IPS-20b (cell line): ENCODE results near the gene ABCA7.

Experiments used
- H3K27ac ChIP-seq: one replicate; pipeline ENCODE4 v1.5.1; 2013; ENCODE audit warnings: low read length
- H3K27me3 ChIP-seq: 2 replicates; pipeline ENCODE4 v1.6.1; 2013; ENCODE audit warnings: mild to moderate bottlenecking, low read length, inconsistent platforms; ENCODE audit not compliant: insufficient read depth
- H3K36me3 ChIP-seq: 2 replicates; pipeline ENCODE4 v1.6.1; 2013; ENCODE audit warnings: low read depth, mild to moderate bottlenecking, inconsistent platforms, low read length, moderate library complexity; ENCODE audit not compliant: insufficient read depth
- H3K4me1 ChIP-seq: 2 replicates; pipeline ENCODE4 v1.6.1; 2013; ENCODE audit warnings: mild to moderate bottlenecking, control low read depth, inconsistent platforms, low read length, moderate library complexity; ENCODE audit not compliant: insufficient read depth
- H3K4me3 ChIP-seq: 2 replicates; pipeline ENCODE4 v1.5.1; 2013; ENCODE audit warnings: mild to moderate bottlenecking, low read length, inconsistent platforms
- H3K9ac ChIP-seq: 2 replicates; pipeline ENCODE4 v1.6.1; 2013; ENCODE audit warnings: low read depth, mild to moderate bottlenecking, inconsistent platforms, low read length, moderate library complexity
- H3K9me3 ChIP-seq: 2 replicates; pipeline ENCODE4 v1.6.1; 2013; ENCODE audit warnings: mild to moderate bottlenecking, low read depth, low read length, inconsistent platforms; ENCODE audit not compliant: insufficient read depth

Gene ABCA7

GRCh38 chr19:1105873-1106840 is 66.2 kb downstream of the ABCA7 start:
- H3K27ac ChIP-seq, result no peak overlapping the region
- H3K9ac ChIP-seq, result no peak overlapping the region
- no peaks in the 10 kb centered on the region for H3K27me3 ChIP-seq
- H3K4me3 ChIP-seq, result no peak overlapping the region
- peaks cover 5% of the 10 kb centered on the region; the same call in 1 of the 2 replicates for H3K4me1 ChIP-seq
- no peaks in the 10 kb centered on the region for H3K9me3 ChIP-seq
- H3K36me3 ChIP-seq, result peaks cover 21% of the 10 kb centered on the region

- no peak overlapping the region for H3K4me3 ChIP-seq
- peaks cover 21% of the 10 kb centered on the region for H3K36me3 ChIP-seq
- H3K9ac ChIP-seq, result no peak overlapping the region
- H3K9me3 ChIP-seq, result no peaks in the 10 kb centered on the region
- H3K27ac ChIP-seq, result no peak overlapping the region
- H3K27me3 ChIP-seq, result no peaks in the 10 kb centered on the region
- no peaks in the 10 kb centered on the region; the same call in 1 of the 2 replicates for H3K4me1 ChIP-seq
Observed at GRCh38 chr19:1106841-1107660, 67.1 kb downstream of the ABCA7 start.

- Histone ChIP-seq H3K27me3 (no peaks in the 10 kb centered on the region), H3K9me3 (no peaks in the 10 kb centered on the region), H3K4me1 (no peaks in the 10 kb centered on the region; the same call in 1 of the 2 replicates), H3K36me3 (peaks cover 21% of the 10 kb centered on the region), H3K9ac (no peak overlapping the region), H3K4me3 (no peak overlapping the region), H3K27ac (no peak overlapping the region)
Observed at GRCh38 chr19:1107661-1108261, 67.9 kb downstream of the ABCA7 start.

DNA sequence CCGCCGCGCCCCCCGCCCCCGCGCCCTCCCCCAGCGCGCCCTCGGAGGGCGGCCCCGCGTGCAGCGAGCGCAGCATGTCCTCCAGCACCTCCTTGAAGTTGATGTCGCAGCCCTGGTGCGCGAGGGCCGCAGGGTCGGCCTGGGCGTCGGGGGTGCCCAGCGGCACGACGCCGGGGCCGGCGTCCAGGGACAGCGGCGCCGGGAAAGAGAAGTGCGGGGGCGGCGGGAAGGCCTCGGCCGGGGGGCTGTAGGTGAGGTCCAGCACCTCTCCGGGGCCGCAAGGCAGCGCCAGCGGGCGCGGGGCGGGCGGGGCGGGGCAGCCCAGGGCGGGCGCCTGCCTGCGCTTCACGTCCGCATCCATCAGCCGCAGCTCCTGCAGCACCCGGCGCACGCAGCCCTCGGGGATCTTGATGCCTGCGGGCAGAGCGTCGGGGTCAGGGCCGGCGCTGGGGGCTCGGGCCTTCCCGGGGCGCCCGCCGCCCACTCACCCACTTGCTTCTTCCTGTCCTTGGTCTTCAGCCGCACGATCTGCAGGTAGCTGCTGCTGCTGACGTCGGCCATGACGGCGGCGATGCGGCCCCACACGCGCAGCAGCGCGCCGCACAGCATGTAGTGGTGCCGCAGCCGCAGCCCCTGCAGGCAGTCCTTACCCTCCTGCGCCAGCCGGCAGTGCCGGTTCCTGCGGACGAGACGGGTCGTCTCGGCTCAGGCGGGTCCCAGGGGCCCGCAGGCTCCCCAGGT is 68.6 kb downstream of the ABCA7 start:
- H3K9ac ChIP-seq, result no peak overlapping the region
- no peak overlapping the region for H3K27ac ChIP-seq
- no peaks in the 10 kb centered on the region; the same call in 1 of the 2 replicates for H3K4me1 ChIP-seq
- H3K27me3 ChIP-seq, result no peaks in the 10 kb centered on the region
- no peak overlapping the region for H3K4me3 ChIP-seq
- H3K9me3 ChIP-seq, result no peaks in the 10 kb centered on the region
- H3K36me3 ChIP-seq, result peaks cover 21% of the 10 kb centered on the region

DNA sequence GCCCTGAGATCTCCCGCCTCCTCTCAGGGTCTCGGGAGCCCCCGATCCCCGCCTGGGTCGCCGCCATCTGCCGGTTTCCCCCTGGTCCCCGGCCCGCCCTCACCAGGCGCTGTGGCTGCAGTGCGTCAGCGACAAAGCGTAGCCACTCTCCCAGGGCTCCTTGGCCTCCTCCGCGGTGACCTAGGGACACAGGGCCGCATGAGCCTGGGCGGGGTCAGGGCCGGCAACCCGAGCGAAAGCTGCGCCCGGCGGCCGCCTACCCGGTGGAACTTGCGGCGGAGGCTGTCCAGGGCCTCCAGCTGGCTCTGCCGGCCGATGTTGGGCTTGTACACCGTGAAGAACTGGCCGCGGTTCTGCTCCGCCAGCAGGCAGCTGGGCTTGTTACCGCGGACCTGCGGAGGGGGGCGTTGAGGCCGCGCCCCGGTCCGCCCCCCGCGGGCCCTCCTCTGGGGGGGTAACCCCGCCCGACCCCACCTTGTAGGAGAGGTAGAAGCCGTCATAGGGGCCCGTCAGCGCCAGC is 69.2 kb downstream of the ABCA7 start:
- Histone ChIP-seq H3K27me3 (no peaks in the 10 kb centered on the region), H3K36me3 (peaks cover 21% of the 10 kb centered on the region), H3K9ac (no peak overlapping the region), H3K27ac (no peak overlapping the region), H3K9me3 (no peaks in the 10 kb centered on the region), H3K4me1 (no peaks in the 10 kb centered on the region), H3K4me3 (no peak overlapping the region)

GRCh38 chr19:1109697-1110671 is 70.1 kb downstream of the ABCA7 start:
- Histone ChIP-seq H3K4me1 (no peaks in the 10 kb centered on the region), H3K27ac (no peak overlapping the region), H3K9me3 (no peaks in the 10 kb centered on the region), H3K4me3 (no peak overlapping the region), H3K36me3 (peaks cover 21% of the 10 kb centered on the region), H3K27me3 (no peaks in the 10 kb centered on the region), H3K9ac (no peak overlapping the region)

- no peak overlapping the region for H3K4me3 ChIP-seq
- H3K4me1 ChIP-seq, result no peaks in the 10 kb centered on the region
- no peak overlapping the region for H3K9ac ChIP-seq
- H3K9me3 ChIP-seq, result no peaks in the 10 kb centered on the region
- H3K36me3 ChIP-seq, result peaks cover 18% of the 10 kb centered on the region
- no peak overlapping the region for H3K27ac ChIP-seq
- H3K27me3 ChIP-seq, result no peaks in the 10 kb centered on the region
Observed at GRCh38 chr19:1110809-1111640, 71.1 kb downstream of the ABCA7 start.

DNA sequence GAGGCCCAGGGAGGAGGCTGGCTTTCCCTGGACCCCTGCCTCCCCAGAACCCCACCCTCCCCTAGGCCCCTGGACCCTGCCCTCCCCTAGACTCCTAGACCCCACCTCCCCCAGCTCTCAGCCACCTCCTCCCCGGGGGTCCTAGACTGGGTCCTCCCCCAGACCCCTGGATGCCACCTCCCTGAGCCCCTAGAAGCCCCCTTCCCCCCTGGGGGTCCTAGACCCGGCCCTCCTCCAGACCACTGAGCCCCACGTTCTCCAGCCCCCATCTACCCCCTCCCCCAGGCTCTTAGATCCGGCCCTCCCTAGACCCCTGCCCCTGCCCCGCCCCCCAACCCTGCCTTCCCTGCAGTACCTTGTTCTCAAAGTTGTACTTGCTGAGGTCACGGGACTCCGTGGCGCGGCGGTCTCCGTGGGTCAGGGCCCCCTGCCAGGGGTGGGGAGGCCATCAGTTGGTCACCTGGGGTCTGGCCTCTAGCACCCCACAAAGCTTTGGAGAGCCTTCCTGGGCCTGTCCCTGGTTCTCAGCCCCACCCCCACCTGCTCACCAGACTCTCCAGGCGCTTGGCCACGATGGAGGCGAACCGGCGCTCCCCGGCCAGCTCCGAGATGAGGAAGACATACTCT is 71.8 kb downstream of the ABCA7 start:
- no peak overlapping the region for H3K27ac ChIP-seq
- H3K9ac ChIP-seq, result no peak overlapping the region
- H3K4me3 ChIP-seq, result no peak overlapping the region

DNA sequence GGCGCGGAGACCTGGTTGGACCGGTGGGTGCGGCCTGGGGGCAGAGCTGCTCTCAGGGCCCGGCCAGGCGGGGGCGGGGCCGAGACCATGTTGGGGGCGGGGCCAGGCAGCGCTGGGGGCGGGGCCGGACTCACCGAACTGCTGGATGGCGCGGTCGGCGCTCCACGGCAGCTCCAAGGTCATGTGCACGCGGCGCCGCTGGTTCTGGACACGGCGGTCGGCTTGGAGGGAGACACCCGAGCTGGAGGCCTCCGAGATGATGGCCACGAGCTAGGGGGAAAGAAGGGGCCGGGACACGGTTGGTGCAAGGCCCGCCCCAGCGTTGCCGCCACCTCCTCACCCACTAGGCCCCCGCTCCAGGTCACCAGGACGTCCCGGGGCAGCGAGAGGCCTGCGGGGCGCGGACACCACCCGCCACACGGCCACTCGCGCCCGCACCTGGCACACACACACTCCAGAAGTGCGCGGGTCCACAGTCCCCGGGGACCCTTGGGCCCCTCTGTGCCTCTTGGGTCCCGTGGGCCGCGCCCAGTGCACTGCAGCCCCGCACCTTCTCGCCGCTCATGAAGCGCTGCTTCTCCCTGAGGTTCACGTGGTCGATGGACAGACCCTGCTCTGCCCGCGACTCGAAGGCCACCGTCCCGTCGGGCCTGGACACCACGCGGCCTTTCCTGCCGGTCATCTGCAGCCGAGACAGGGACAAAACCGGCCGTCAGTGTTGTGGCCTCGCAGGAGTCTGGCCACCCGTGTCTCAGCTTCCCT is 72.5 kb downstream of the ABCA7 start:
- Histone ChIP-seq H3K9me3 (no peaks in the 10 kb centered on the region), H3K36me3 (peaks cover 15% of the 10 kb centered on the region), H3K27ac (no peak overlapping the region), H3K9ac (no peak overlapping the region), H3K4me3 (no peak overlapping the region), H3K4me1 (no peaks in the 10 kb centered on the region), H3K27me3 (no peaks in the 10 kb centered on the region)

More for the DNA sequence above, 71.8 kb downstream of the ABCA7 start:
- Histone ChIP-seq H3K36me3 (peaks cover 16% of the 10 kb centered on the region), H3K4me1 (no peaks in the 10 kb centered on the region), H3K27me3 (no peaks in the 10 kb centered on the region), H3K9me3 (no peaks in the 10 kb centered on the region)
